ENCODE measurements around the gene LCLAT1. TPM values are rescaled to one million over a fixed set of nuclear protein-coding genes. Genes with fewer than 3 reads are reported as not detected.

The LCLAT1 gene
- total RNA-seq, 1 donor from 2014 or later = 29.3 TPM

GRCh38 chr2:30679426-30680088 lies 232.5 kb downstream of the LCLAT1 start:
- no peak for DNase-seq (ENCODE audit: low spot score, unreplicated experiment)
- Mint-ChIP-seq H3K27ac (no peak overlapping the region), H3K4me1 (ENCODE audit: low read depth) (peaks cover 1% of the 10 kb centered on the region), H3K4me3 (ENCODE audit: low read depth) (no peak overlapping the region), H3K27me3 (peaks cover 8% of the 10 kb centered on the region), H3K9me3 (ENCODE audit: low read depth) (no peaks in the 10 kb centered on the region), H3K36me3 (ENCODE audit: insufficient read depth) (no peaks in the 10 kb centered on the region)
- no peak for TF ChIP-seq CTCF (IDR thresholded peaks at IDR 0.05; ENCODE audit: unreplicated experiment)

GRCh38 chr2:30680121-30680520 lies 233.1 kb downstream of the LCLAT1 start:
- H3K27ac Mint-ChIP-seq = no peak overlapping the region
- DNase-seq (ENCODE audit: low spot score, unreplicated experiment) = no peak
- H3K4me1 Mint-ChIP-seq (ENCODE audit: low read depth) = peaks cover 1% of the 10 kb centered on the region
- H3K36me3 Mint-ChIP-seq (ENCODE audit: insufficient read depth) = no peaks in the 10 kb centered on the region
- H3K9me3 Mint-ChIP-seq (ENCODE audit: low read depth) = no peaks in the 10 kb centered on the region
- TF ChIP-seq CTCF (IDR thresholded peaks at IDR 0.05; ENCODE audit: unreplicated experiment) = no peak
- no peak overlapping the region for H3K4me3 Mint-ChIP-seq (ENCODE audit: low read depth)
- H3K27me3 Mint-ChIP-seq = peaks cover 8% of the 10 kb centered on the region

- no peaks in the 10 kb centered on the region for H3K36me3 Mint-ChIP-seq (ENCODE audit: insufficient read depth)
- no peak overlapping the region for H3K4me3 Mint-ChIP-seq (ENCODE audit: low read depth)
- H3K4me1 Mint-ChIP-seq (ENCODE audit: low read depth) = peaks cover 8% of the 10 kb centered on the region
- no peak overlapping the region for H3K27ac Mint-ChIP-seq
- no peak for DNase-seq (ENCODE audit: low spot score, unreplicated experiment)
- TF ChIP-seq CTCF (IDR thresholded peaks at IDR 0.05; ENCODE audit: unreplicated experiment) = no peak
- peaks cover 8% of the 10 kb centered on the region for H3K27me3 Mint-ChIP-seq
- H3K9me3 Mint-ChIP-seq (ENCODE audit: low read depth) = no peaks in the 10 kb centered on the region
Measured at GRCh38 chr2:30681022-30681421, 234.0 kb downstream of the LCLAT1 start.

- no peak for DNase-seq (ENCODE audit: low spot score, unreplicated experiment)
- Mint-ChIP-seq H3K27ac (no peak overlapping the region), H3K4me3 (ENCODE audit: low read depth) (no peak overlapping the region), H3K9me3 (ENCODE audit: low read depth) (no peaks in the 10 kb centered on the region), H3K4me1 (ENCODE audit: low read depth) (peaks cover 8% of the 10 kb centered on the region), H3K36me3 (ENCODE audit: insufficient read depth) (no peaks in the 10 kb centered on the region), H3K27me3 (peaks cover 8% of the 10 kb centered on the region)
- TF ChIP-seq CTCF (IDR thresholded peaks at IDR 0.05; ENCODE audit: unreplicated experiment) = no peak
Measured at GRCh38 chr2:30683236-30683956, 236.3 kb downstream of the LCLAT1 start.

- Mint-ChIP-seq H3K27me3 (peaks cover 8% of the 10 kb centered on the region), H3K4me3 (ENCODE audit: low read depth) (no peak overlapping the region), H3K4me1 (ENCODE audit: low read depth) (peaks cover 12% of the 10 kb centered on the region), H3K27ac (no peak overlapping the region), H3K9me3 (ENCODE audit: low read depth) (no peaks in the 10 kb centered on the region), H3K36me3 (ENCODE audit: insufficient read depth) (no peaks in the 10 kb centered on the region)
- TF ChIP-seq CTCF (IDR thresholded peaks at IDR 0.05; ENCODE audit: unreplicated experiment) = no peak
- no peak for DNase-seq (ENCODE audit: low spot score, unreplicated experiment)
Measured at GRCh38 chr2:30684026-30684425, 237.0 kb downstream of the LCLAT1 start.

All from progenitor cell of endocrine pancreas (in vitro differentiated cells).